NOMO-1 treated with DMSO at 0.1 percent for 48 hours (cell line): Measurements from ENCODE around the gene NCOA1.
"Not testable (repeated sequence)": the region's sequence is repeated elsewhere in the genome, so short reads cannot be mapped to it uniquely, and the experiment has no call there.

Experiments used
- DNase-seq: peaks from one replicate; lab custom pipeline; 2025; ENCODE audit not compliant: unreplicated experiment; lab: John Stamatoyannopoulos, UW

The NCOA1 gene

GRCh38 chr2:24505534-24506275 lies 14.7 kb downstream of the NCOA1 start:
- no peak for DNase-seq

GRCh38 chr2:24507549-24507948 lies 16.5 kb downstream of the NCOA1 start:
- DNase-seq, result no peak

GRCh38 chr2:24508878-24509277 lies 17.8 kb downstream of the NCOA1 start:
- DNase-seq, result peak; percentile 16

GRCh38 chr2:24509425-24509824 lies 18.4 kb downstream of the NCOA1 start:
- no peak for DNase-seq

- DNase-seq, result no peak
These were observed 18.8 kb downstream of the NCOA1 start for GRCh38 chr2:24509840-24510239.

GRCh38 chr2:24510771-24511170 lies 19.7 kb downstream of the NCOA1 start:
- no peak for DNase-seq

GRCh38 chr2:24511198-24511597 lies 20.1 kb downstream of the NCOA1 start:
- DNase-seq, result no peak

GRCh38 chr2:24511894-24512293 lies 20.8 kb downstream of the NCOA1 start:
- no peak for DNase-seq

GRCh38 chr2:24512404-24512803 lies 21.4 kb downstream of the NCOA1 start:
- DNase-seq, result no peak

- DNase-seq, result no peak
These were observed 21.8 kb downstream of the NCOA1 start for GRCh38 chr2:24512831-24513230.

- DNase-seq, result no peak
These were observed 22.4 kb downstream of the NCOA1 start for GRCh38 chr2:24513281-24514071.

GRCh38 chr2:24514820-24515219 lies 23.8 kb downstream of the NCOA1 start:
- DNase-seq, result no peak

GRCh38 chr2:24515335-24515734 lies 24.3 kb downstream of the NCOA1 start:
- no peak for DNase-seq

- DNase-seq, result no peak
These were observed 24.8 kb downstream of the NCOA1 start for GRCh38 chr2:24515831-24516230.

GRCh38 chr2:24517247-24517646 lies 26.2 kb downstream of the NCOA1 start:
- no peak for DNase-seq

- DNase-seq, result no peak
These were observed 29.1 kb downstream of the NCOA1 start for GRCh38 chr2:24520175-24520574.

GRCh38 chr2:24521162-24521857 lies 30.3 kb downstream of the NCOA1 start:
- DNase-seq, result no peak

GRCh38 chr2:24521975-24522639 lies 31.1 kb downstream of the NCOA1 start:
- no peak for DNase-seq

GRCh38 chr2:24527536-24527935 lies 36.5 kb downstream of the NCOA1 start:
- DNase-seq, result no peak

GRCh38 chr2:24530796-24531195 lies 39.7 kb downstream of the NCOA1 start:
- no peak for DNase-seq

GRCh38 chr2:24531610-24532009 lies 40.6 kb downstream of the NCOA1 start:
- DNase-seq, result not testable (repeated sequence)
